ENCODE measurements around the gene NPR1.

DNA sequence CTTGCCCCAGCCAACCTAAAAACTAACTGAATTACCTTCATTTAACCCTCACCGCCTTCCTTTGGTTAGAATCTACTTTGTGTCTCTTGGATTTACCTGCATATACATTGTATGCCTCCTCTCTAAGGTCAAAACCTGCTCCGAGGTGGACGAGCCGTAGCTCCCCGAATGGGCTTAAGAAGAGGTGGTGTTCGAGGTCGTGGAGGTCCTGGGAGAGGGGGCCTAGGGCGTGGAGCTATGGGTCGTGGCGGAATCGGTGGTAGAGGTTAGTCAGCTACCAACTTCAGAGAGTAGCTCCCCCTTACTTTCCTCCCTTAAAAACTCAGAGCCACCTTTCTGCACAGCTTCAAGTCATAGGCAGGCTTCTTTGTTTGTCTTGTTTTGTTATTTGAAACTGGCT, 35.4 kb upstream of the NPR1 start:
- no peak for TF ChIP-seq POLR2A (IDR thresholded peaks at IDR 0.05)
- TF ChIP-seq CTCF (IDR thresholded peaks at IDR 0.05): no peak
- no peak for TF ChIP-seq POLR2AphosphoS5 (IDR thresholded peaks at IDR 0.05)

Measured in breast epithelium (tissue), 3 donors.